T-helper 9 cell (primary cell): ENCODE measurements around the gene SCEL.
"Not testable (repeated sequence)": the region's sequence is repeated elsewhere in the genome, so short reads cannot be mapped to it uniquely, and the experiment has no call there.

Source experiments
- DNase-seq: peaks from one replicate; pipeline ENCODE4 v3.0.0-alpha.2; 2020

The SCEL gene

GRCh38 chr13:77563111-77563510, 27.6 kb downstream of the SCEL start:
- no peak for DNase-seq

GRCh38 chr13:77565635-77566034, 30.1 kb downstream of the SCEL start:
- no peak for DNase-seq

GRCh38 chr13:77571956-77572355, 36.5 kb downstream of the SCEL start:
- no peak for DNase-seq

- DNase-seq, result no peak
Observed at GRCh38 chr13:77574096-77574495, 38.6 kb downstream of the SCEL start.

- DNase-seq, result no peak
Observed at GRCh38 chr13:77579959-77580358, 44.5 kb downstream of the SCEL start.

- no peak for DNase-seq
Observed at GRCh38 chr13:77580748-77581147, 45.2 kb downstream of the SCEL start.

GRCh38 chr13:77583581-77583980, 48.1 kb downstream of the SCEL start:
- no peak for DNase-seq

GRCh38 chr13:77584106-77584505, 48.6 kb downstream of the SCEL start:
- no peak for DNase-seq

- DNase-seq, result no peak
Observed at GRCh38 chr13:77595166-77595810, 59.8 kb downstream of the SCEL start.

GRCh38 chr13:77596777-77597176, 61.3 kb downstream of the SCEL start:
- DNase-seq, result no peak

GRCh38 chr13:77599351-77599750, 63.8 kb downstream of the SCEL start:
- DNase-seq, result no peak

GRCh38 chr13:77600701-77601100, 65.2 kb downstream of the SCEL start:
- DNase-seq, result no peak

GRCh38 chr13:77611068-77611467, 75.6 kb downstream of the SCEL start:
- no peak for DNase-seq

- DNase-seq, result no peak
Observed at GRCh38 chr13:77616027-77616426, 80.5 kb downstream of the SCEL start.

- DNase-seq, result no peak
Observed at GRCh38 chr13:77619655-77620054, 84.1 kb downstream of the SCEL start.

- DNase-seq, result no peak
Observed at GRCh38 chr13:77620138-77620537, 84.6 kb downstream of the SCEL start.

GRCh38 chr13:77623806-77624205, 88.3 kb downstream of the SCEL start:
- no peak for DNase-seq

- DNase-seq, result no peak
Observed at GRCh38 chr13:77628170-77628569, 92.7 kb downstream of the SCEL start.

GRCh38 chr13:77637588-77637987, 102.1 kb downstream of the SCEL start:
- no peak for DNase-seq

GRCh38 chr13:77650409-77650808, 114.9 kb downstream of the SCEL start:
- DNase-seq, result no peak

GRCh38 chr13:77653301-77653700, 117.8 kb downstream of the SCEL start:
- DNase-seq, result no peak

- DNase-seq, result not testable (repeated sequence)
Observed at GRCh38 chr13:77660016-77660415, 124.5 kb downstream of the SCEL start.

- no peak for DNase-seq
Observed at GRCh38 chr13:77660841-77661250, 125.3 kb downstream of the SCEL start.

GRCh38 chr13:77662301-77662700, 126.8 kb downstream of the SCEL start:
- not testable (repeated sequence) for DNase-seq

GRCh38 chr13:77662831-77663230, 127.3 kb downstream of the SCEL start:
- DNase-seq, result not testable (repeated sequence)
